WERI-Rb-1 (cell line): Measurements from ENCODE around the gene CNTNAP2.

Experiments
- DNase-seq: peaks from one replicate; pipeline ENCODE4 v3.0.0-alpha.2; 2020
- H3K27ac ChIP-seq: fragments of 250-450 bp; sonication (Bioruptor Pico); 2 replicates; pipeline ENCODE4 v1.5.1; 2020; ENCODE audit warnings: mild to moderate bottlenecking, moderate library complexity
- H3K27me3 ChIP-seq: fragments of 250-450 bp; sonication (Bioruptor Pico); 2 replicates; pipeline ENCODE4 v1.5.1; 2021; ENCODE audit warnings: mild to moderate bottlenecking, low read depth, moderate library complexity; ENCODE audit not compliant: insufficient read depth, severe bottlenecking
- H3K36me3 ChIP-seq: fragments of 250-450 bp; sonication (Bioruptor Pico); 2 replicates; pipeline ENCODE4 v1.5.1; 2020; ENCODE audit warnings: mild to moderate bottlenecking, moderate library complexity
- H3K4me3 ChIP-seq: 2 replicates; pipeline ENCODE4 v1.5.1; 2011; ENCODE audit warnings: low read depth, mild to moderate bottlenecking, control low read depth, low read length
- H3K9me3 ChIP-seq: fragments of 250-450 bp; sonication (Bioruptor Pico); 2 replicates; pipeline ENCODE4 v1.5.1; 2021; ENCODE audit warnings: mild to moderate bottlenecking, moderate library complexity; ENCODE audit not compliant: severe bottlenecking
- TF ChIP-seq, protein P1 (sequence below): IDR thresholded peaks from 2 replicates; pipeline ENCODE4 v1.5.1; 2011; ENCODE audit warnings: low read depth, mild to moderate bottlenecking, control low read depth, inconsistent platforms, low read length

The CNTNAP2 gene

DNA sequence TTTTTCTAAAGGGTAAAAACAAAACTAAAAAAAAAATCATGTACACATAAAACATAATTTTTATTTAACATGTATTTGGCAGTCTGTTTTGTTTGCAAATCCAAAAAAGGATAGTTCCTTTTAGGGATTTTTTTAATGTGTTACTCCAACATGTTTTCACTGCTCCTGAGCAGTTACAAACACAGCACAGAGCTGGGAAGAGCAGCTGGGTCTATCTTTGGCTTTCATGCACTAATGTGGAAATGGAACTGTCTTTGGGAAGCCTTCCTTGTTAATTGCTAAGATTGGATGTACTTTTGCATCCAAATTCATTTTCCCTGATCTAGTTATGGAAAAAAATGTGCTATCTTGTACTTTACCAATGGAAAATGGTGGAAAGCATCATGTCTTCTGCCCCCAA lies 1035.1 kb downstream of the CNTNAP2 start:
- no peak overlapping the region for H3K4me3 ChIP-seq
- no peaks in the 10 kb centered on the region for H3K27me3 ChIP-seq
- H3K27ac ChIP-seq: no peak overlapping the region
- DNase-seq: no peak
- H3K36me3 ChIP-seq: no peaks in the 10 kb centered on the region
- peaks cover 2% of the 10 kb centered on the region for H3K9me3 ChIP-seq
- TF ChIP-seq, protein P1, sequence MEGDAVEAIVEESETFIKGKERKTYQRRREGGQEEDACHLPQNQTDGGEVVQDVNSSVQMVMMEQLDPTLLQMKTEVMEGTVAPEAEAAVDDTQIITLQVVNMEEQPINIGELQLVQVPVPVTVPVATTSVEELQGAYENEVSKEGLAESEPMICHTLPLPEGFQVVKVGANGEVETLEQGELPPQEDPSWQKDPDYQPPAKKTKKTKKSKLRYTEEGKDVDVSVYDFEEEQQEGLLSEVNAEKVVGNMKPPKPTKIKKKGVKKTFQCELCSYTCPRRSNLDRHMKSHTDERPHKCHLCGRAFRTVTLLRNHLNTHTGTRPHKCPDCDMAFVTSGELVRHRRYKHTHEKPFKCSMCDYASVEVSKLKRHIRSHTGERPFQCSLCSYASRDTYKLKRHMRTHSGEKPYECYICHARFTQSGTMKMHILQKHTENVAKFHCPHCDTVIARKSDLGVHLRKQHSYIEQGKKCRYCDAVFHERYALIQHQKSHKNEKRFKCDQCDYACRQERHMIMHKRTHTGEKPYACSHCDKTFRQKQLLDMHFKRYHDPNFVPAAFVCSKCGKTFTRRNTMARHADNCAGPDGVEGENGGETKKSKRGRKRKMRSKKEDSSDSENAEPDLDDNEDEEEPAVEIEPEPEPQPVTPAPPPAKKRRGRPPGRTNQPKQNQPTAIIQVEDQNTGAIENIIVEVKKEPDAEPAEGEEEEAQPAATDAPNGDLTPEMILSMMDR: no peak

DNA sequence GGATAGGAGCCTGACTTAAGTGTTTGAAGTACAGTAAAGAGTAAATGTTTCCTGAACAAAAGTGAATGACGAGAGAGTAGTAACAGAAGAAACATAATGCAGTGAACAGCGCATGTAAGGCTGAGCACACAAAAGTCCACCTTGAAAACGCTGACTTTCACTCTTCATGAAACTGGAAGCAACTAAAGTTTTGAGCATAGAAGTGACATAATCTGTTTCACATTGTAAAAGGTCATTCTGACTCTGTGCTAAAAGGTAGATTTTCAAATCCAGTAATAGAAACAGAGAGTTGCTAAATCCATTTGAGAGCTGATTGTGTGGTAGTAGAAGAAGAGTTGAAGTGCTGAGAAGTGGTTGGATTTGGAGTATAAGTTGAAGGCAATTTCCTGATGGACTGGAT lies 1037.0 kb downstream of the CNTNAP2 start:
- TF ChIP-seq, protein P1: no peak
- Histone ChIP-seq H3K27ac (no peak overlapping the region), H3K9me3 (peaks cover 2% of the 10 kb centered on the region), H3K4me3 (no peak overlapping the region), H3K27me3 (no peaks in the 10 kb centered on the region), H3K36me3 (no peaks in the 10 kb centered on the region)
- DNase-seq: no peak

DNA sequence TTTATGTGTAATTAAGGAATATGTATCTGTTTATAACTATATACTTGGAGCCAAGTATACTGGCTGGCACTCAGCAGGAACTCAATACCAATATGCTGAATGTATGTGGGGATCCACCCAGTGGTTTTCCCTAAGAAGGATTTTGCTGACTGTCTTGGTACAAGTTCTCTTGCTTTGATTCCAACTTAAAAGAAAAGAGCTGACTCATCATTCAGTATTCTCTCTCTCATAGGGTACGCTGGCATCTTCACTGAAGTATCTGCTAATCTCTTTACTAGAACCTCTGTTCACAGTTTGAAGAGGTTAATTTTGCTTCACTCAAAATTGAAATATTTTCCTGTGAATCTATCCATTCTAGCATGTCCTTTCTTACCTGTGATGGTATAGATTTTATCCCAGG lies 1044.8 kb downstream of the CNTNAP2 start:
- H3K36me3 ChIP-seq: no peaks in the 10 kb centered on the region
- TF ChIP-seq, protein P1: no peak

DNA sequence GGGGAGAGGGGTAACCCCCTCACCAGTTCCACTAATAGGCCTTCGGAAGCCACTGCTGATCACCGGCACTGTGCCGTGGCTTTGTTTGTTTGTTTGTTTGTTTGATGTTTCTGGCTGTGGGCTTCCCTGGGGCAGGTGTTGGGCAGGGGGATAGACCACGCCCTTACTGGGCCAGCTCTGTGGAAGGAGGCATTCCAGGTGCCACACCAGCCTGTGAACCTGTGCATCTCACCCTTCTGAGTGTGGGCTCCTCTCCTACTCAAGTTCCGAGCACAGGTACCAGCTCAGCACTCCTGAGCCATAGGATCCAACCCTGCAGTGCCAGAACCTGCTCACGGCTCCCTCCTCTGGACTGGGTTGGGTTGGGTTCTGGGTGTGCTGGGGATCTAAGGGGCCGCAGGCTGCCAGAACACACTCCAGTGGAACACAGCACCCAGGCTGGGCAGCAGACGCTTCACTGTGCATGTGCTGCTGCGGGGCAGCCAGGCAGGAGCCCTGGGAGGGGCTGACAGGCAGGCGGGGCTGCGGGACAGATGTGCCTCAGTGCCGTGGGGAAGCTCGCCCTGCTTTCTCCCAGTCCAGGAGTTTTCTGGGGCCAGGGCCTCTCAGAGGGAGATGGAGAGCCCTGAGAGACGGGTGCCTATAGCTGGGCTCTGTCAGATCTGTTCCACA lies 1053.9 kb downstream of the CNTNAP2 start:
- no peaks in the 10 kb centered on the region for H3K9me3 ChIP-seq
- no peaks in the 10 kb centered on the region for H3K27me3 ChIP-seq
- DNase-seq: no peak
- no peak overlapping the region for H3K4me3 ChIP-seq
- H3K36me3 ChIP-seq: no peaks in the 10 kb centered on the region
- no peak overlapping the region for H3K27ac ChIP-seq
- TF ChIP-seq, protein P1: no peak

More for the DNA sequence above, 1044.8 kb downstream of the CNTNAP2 start:
- no peak overlapping the region for H3K4me3 ChIP-seq
- no peak for DNase-seq
- H3K27me3 ChIP-seq: no peaks in the 10 kb centered on the region
- H3K9me3 ChIP-seq: no peaks in the 10 kb centered on the region
- no peak overlapping the region for H3K27ac ChIP-seq

DNA sequence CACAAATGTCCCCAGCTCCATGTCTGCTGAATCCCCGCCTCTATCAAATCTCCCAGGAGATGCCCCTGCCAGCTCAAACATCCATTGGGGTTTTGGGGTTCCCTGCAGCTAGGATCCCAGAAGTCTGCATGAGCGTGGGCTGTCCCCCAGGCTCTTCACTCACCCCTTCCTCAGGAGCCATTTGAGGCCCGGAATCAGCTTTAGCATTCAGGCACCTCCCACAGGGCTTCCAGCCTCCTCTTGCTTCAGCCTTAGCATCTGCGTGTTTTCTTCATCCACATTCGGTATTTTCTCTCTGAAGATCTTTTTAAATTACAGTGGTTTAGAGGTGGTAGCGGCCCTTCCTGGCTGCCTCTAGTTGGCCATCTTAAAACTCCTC lies 1054.4 kb downstream of the CNTNAP2 start:
- H3K36me3 ChIP-seq: no peaks in the 10 kb centered on the region
- no peak overlapping the region for H3K27ac ChIP-seq
- no peak for DNase-seq
- no peak overlapping the region for H3K4me3 ChIP-seq
- H3K9me3 ChIP-seq: no peaks in the 10 kb centered on the region
- H3K27me3 ChIP-seq: no peaks in the 10 kb centered on the region
- TF ChIP-seq, protein P1: no peak

DNA sequence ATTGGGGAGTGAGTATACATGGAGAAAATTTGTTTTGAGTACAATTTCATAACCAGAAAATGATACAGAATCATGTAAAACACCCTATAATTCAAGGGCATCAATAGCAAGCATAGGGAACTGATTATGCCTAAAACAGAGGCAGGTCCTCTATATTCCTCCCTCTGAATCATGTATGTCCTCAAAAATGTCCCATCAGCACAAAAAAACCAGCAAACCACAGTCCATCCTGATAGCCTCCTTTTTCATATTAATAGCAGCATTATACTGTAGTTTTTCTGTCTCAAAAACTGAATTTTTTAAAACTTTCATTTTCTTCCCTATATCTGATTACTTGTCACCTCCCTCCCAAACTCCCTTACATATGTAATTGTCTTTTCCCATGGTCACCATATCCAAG lies 1057.3 kb downstream of the CNTNAP2 start:
- H3K36me3 ChIP-seq: no peaks in the 10 kb centered on the region
- H3K27me3 ChIP-seq: no peaks in the 10 kb centered on the region
- H3K27ac ChIP-seq: no peak overlapping the region
- no peak for DNase-seq
- H3K4me3 ChIP-seq: no peak overlapping the region
- no peaks in the 10 kb centered on the region for H3K9me3 ChIP-seq
- TF ChIP-seq, protein P1: no peak
